Effector memory CD8-positive, alpha-beta T cell (primary cell): ENCODE results near the gene DNMT3L.
"Not testable (repeated sequence)": the region's sequence is repeated elsewhere in the genome, so short reads cannot be mapped to it uniquely, and the experiment has no call there.

Experiments
- ATAC-seq: fragments of 150-1000 bp; cut with Tn5 transposase; replicated peaks from 2 replicates; pipeline ENCODE4 v1.10.0; 2021; ENCODE audit warnings: mild to moderate bottlenecking, moderate library complexity
- DNase-seq, 3 experiments: peaks; one replicate each; pipeline ENCODE4 v3.0.0; 2021
- H3K27ac Mint-ChIP-seq, 2 donors: one replicate each; pipeline ENCODE4 v1.8.0; 2022; ENCODE audit warnings: mild to moderate bottlenecking in 2 of 2, mixed read lengths in 2 of 2, moderate library complexity in 2 of 2
- H3K27me3 Mint-ChIP-seq, 2 donors: one replicate each; pipeline ENCODE4 v1.8.0; 2022; ENCODE audit warnings: mixed read lengths in 2 of 2
- H3K36me3 Mint-ChIP-seq: one replicate; pipeline ENCODE4 v1.8.0; 2022; ENCODE audit warnings: mild to moderate bottlenecking, moderate library complexity, mixed read lengths; ENCODE audit not compliant: insufficient read depth
- H3K4me1 Mint-ChIP-seq, 2 donors: one replicate each; pipeline ENCODE4 v1.8.0; 2022; ENCODE audit warnings: low read depth in 2 of 2, mixed read lengths in 2 of 2
- H3K4me3 Mint-ChIP-seq, 2 donors: one replicate each; pipeline ENCODE4 v1.8.0; 2022; ENCODE audit warnings: mild to moderate bottlenecking in 2 of 2, mixed read lengths in 2 of 2, moderate library complexity in 2 of 2
- H3K9me3 Mint-ChIP-seq, 2 donors: one replicate each; pipeline ENCODE4 v1.8.0; 2022; ENCODE audit warnings: mixed read lengths in 2 of 2

Gene DNMT3L

DNA sequence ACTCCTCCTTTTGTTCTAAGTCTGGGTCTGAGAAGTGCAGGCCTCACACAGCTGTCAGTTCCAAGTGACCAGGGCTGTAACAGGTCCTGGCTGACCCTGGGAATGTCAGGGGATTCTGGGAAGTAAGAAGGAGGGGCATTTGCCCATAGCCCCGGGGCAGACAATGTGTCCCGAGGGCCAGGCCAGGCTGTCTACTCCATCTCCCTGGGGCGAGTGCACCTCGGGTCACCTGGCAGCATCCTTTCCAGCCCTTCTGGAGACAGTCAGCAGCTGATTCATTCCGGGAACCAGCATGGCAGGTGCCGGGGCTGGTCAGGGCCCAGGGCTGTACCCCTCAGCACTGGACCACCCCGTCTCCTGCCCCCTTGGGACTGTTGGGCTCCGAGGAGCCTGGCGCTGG is 34.1 kb downstream of the DNMT3L start:
- ATAC-seq, H3K27me3 Mint-ChIP-seq, H3K27ac Mint-ChIP-seq, DNase-seq, H3K4me1 Mint-ChIP-seq, H3K36me3 Mint-ChIP-seq, H3K9me3 Mint-ChIP-seq, H3K4me3 Mint-ChIP-seq: not testable (repeated sequence)

- not testable (repeated sequence) for H3K36me3 Mint-ChIP-seq, DNase-seq, H3K4me3 Mint-ChIP-seq, H3K9me3 Mint-ChIP-seq, H3K4me1 Mint-ChIP-seq, H3K27me3 Mint-ChIP-seq, ATAC-seq, H3K27ac Mint-ChIP-seq
These were observed 36.1 kb downstream of the DNMT3L start for GRCh38 chr21:44225605-44226004.

- not testable (repeated sequence) for ATAC-seq, DNase-seq, H3K9me3 Mint-ChIP-seq, H3K27me3 Mint-ChIP-seq, H3K27ac Mint-ChIP-seq, H3K4me3 Mint-ChIP-seq, H3K4me1 Mint-ChIP-seq, H3K36me3 Mint-ChIP-seq
These were observed 38.4 kb downstream of the DNMT3L start for GRCh38 chr21:44223334-44223733.

DNA sequence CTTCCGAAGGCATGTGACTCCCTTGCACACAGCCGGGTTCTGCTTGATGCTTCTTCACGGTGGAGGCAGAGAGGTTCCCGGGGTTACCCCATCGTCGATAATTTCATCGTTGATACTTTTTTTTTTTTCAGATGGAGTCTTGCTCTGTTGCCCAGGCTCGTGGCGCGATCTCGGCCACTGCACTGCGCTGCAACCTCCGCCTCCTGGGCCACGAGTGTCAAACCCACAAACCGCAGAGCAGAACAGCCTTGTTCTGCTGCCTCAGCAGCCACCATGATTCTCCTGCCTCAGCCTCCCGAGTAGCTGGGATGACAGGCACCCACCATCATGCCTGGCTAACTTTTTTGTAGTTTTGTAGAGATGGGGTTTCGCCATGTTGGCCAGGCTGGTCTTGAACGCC is 41.0 kb downstream of the DNMT3L start:
- DNase-seq, H3K4me3 Mint-ChIP-seq, H3K36me3 Mint-ChIP-seq, H3K27ac Mint-ChIP-seq, H3K4me1 Mint-ChIP-seq, H3K9me3 Mint-ChIP-seq, H3K27me3 Mint-ChIP-seq: not testable (repeated sequence)
- ATAC-seq, result peak; percentile 95

- ATAC-seq, result peak; percentile 34
- H3K9me3 Mint-ChIP-seq, H3K4me1 Mint-ChIP-seq, DNase-seq, H3K36me3 Mint-ChIP-seq, H3K27me3 Mint-ChIP-seq, H3K27ac Mint-ChIP-seq, H3K4me3 Mint-ChIP-seq: not testable (repeated sequence)
These were observed 43.2 kb downstream of the DNMT3L start for GRCh38 chr21:44218461-44218860.

- not testable (repeated sequence) for ATAC-seq, H3K36me3 Mint-ChIP-seq, H3K27me3 Mint-ChIP-seq, H3K9me3 Mint-ChIP-seq, H3K4me3 Mint-ChIP-seq, H3K4me1 Mint-ChIP-seq, DNase-seq, H3K27ac Mint-ChIP-seq
These were observed 49.7 kb downstream of the DNMT3L start for GRCh38 chr21:44211978-44212377.

DNA sequence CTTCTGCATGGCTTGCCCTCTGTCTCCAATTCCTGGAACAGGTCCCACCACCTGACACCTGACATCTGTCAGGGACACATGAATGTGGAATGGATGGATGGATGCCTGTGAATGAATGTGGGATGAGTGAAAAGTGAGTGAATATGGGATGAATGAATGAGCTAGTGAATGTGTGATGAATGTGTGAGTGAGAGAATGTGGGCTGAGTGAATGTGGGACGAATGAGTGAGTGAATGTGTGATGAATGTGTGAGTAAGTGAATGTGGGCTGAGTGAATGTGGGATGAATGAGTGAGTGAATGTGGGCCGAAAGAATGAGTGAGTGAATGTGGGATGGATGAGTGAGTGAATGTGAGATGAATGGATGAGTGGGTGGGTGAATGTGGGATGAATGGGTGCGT is 50.1 kb downstream of the DNMT3L start:
- not testable (repeated sequence) for H3K9me3 Mint-ChIP-seq, DNase-seq, ATAC-seq, H3K27ac Mint-ChIP-seq, H3K36me3 Mint-ChIP-seq, H3K4me1 Mint-ChIP-seq, H3K4me3 Mint-ChIP-seq, H3K27me3 Mint-ChIP-seq

DNA sequence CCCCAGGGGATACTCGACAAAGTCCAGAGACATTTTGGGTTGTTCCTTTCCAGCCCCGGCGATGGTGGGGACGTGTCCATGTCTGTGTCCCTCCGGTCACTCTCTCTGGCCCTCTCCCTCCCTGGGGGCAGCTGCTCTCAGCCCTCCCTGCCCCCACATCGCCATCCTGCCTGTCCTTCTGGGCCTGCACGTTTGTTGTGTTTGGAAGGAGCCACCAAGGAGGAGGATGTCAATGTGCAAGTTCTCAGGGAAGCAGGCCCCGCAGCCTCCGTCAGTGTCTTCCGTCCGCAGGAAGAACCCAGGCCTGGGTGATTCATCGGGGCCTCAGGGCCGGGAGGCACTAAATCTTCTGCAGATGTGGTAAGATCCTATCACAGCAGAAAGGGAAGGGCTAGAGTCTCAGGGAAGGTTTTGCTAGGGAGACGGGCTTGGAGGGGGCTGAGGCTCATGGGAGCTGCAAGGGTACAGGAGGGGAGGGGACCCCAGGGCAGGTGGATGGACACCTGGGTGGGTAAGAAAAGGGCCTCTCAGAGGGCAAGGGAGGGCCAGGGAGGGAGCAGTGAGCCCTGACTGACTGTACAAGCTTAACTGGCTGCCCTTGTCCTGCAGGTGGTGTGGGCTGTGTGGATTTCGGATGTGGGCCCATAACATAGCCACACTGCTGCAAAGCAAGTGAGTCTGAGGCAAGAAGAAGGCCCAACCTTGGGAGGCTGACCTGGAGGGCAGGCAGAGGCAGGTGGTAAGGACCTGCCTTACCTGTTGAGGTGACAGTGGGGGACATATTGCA is 53.6 kb downstream of the DNMT3L start:
- peak; percentile 32 for ATAC-seq
- not testable (repeated sequence) for H3K4me3 Mint-ChIP-seq

GRCh38 chr21:44206698-44207676 is 54.7 kb downstream of the DNMT3L start:
- not testable (repeated sequence) for DNase-seq, H3K27ac Mint-ChIP-seq, H3K9me3 Mint-ChIP-seq, H3K27me3 Mint-ChIP-seq, H3K4me1 Mint-ChIP-seq, H3K36me3 Mint-ChIP-seq, H3K4me3 Mint-ChIP-seq
- peak; percentile 89 for ATAC-seq

More for the DNA sequence above, 53.6 kb downstream of the DNMT3L start:
- not testable (repeated sequence) for H3K4me1 Mint-ChIP-seq, H3K27ac Mint-ChIP-seq, H3K27me3 Mint-ChIP-seq, DNase-seq, H3K9me3 Mint-ChIP-seq, H3K36me3 Mint-ChIP-seq

- DNase-seq, H3K4me3 Mint-ChIP-seq, H3K36me3 Mint-ChIP-seq, H3K27me3 Mint-ChIP-seq, H3K9me3 Mint-ChIP-seq, H3K27ac Mint-ChIP-seq, H3K4me1 Mint-ChIP-seq, ATAC-seq: not testable (repeated sequence)
These were observed 55.5 kb downstream of the DNMT3L start for GRCh38 chr21:44206187-44206586.

DNA sequence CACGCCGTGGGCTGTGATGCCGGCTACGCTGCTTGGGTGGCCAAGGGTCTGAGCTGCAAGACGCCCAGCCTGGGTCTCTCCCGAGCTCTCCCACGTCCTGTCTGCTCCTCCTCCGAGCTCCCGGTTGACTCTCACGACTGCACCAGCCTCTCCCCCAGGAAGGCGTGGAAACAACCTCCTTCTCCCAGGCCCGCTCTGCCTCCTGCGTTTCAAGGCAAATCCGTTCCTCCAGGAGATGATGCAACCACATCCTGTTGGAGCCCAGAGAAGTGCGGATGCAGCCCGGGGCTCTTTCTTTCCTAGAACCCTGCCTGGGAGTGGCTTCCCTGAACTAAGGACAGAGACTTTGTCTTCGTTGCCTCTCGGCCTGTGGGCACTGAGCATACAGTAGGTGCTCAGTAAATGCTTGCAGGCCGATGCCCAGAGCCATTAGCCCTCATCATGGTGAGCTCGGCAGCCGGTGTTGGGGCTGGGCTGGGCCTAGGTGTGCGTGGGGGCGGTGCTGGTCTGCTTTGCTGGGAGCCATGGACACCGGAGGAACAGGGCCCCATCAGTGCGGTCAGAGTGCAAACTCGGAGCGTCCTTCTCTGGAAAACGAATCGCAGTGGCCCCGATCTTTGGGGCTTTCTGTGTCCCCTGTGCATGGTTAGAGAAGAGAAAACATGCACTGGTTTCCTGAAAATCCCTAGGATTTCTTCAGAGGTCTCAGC is 59.0 kb downstream of the DNMT3L start:
- H3K4me3 Mint-ChIP-seq, H3K27me3 Mint-ChIP-seq, H3K36me3 Mint-ChIP-seq, DNase-seq, H3K9me3 Mint-ChIP-seq, ATAC-seq, H3K4me1 Mint-ChIP-seq, H3K27ac Mint-ChIP-seq: not testable (repeated sequence)

- H3K4me3 Mint-ChIP-seq, H3K36me3 Mint-ChIP-seq, H3K27me3 Mint-ChIP-seq, ATAC-seq, H3K4me1 Mint-ChIP-seq, DNase-seq, H3K9me3 Mint-ChIP-seq, H3K27ac Mint-ChIP-seq: not testable (repeated sequence)
These were observed 61.7 kb downstream of the DNMT3L start for GRCh38 chr21:44199997-44200396.

DNA sequence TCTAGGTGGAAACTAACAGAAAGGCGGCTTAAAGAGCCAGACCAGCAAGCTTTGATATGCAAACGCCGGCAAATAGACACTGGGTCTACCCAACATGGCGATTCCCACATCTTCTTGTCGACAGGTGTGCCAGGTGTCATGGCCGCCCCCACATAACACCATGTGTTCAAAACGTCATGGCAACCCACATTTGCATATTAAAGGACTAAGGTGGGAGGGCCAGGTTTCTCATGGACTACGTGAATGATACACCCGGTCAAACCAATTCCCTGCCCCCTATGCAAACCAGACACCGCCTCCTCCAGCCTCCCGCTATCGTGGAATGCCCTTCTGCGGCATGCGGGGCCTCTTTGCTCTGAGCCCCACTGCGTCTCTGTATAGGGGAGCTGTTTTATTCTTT is 62.2 kb downstream of the DNMT3L start:
- DNase-seq, result no peak
- Mint-ChIP-seq H3K4me1 (no peaks in the 10 kb centered on the region), H3K9me3 (no peaks in the 10 kb centered on the region), H3K36me3 (no peaks in the 10 kb centered on the region), H3K4me3 (no peak overlapping the region), H3K27ac (no peak overlapping the region), H3K27me3 (no peaks in the 10 kb centered on the region)
- no peak for ATAC-seq
